B cell (primary cell): ENCODE measurements around the gene BLOC1S6. TPM values are rescaled to one million over a fixed set of nuclear protein-coding genes. Genes with fewer than 3 reads are reported as not detected.

Experiments
- ATAC-seq: fragments of 200-7000 bp; cut with Tn5 transposase; one replicate; pipeline ENCODE4 v1.10.0; 2021; ENCODE audit warnings: low read depth, mild to moderate bottlenecking, moderate number of reproducible peaks, moderate library complexity
- CTCF ChIA-PET: fragments of 350-600 bp; sonication (Branson Sonifier 250); formaldehyde crosslinking; loops from one replicate; lab custom pipeline; 2021; ENCODE audit warnings: antibody characterized with exemption, inconsistent platforms; lab: Charles Lee
- POLR2A ChIA-PET: fragments of 350-600 bp; sonication (Branson Sonifier 250); formaldehyde crosslinking; loops from one replicate; lab custom pipeline; 2021; ENCODE audit warnings: antibody characterized with exemption; lab: Charles Lee
- DNase-seq: peaks from one replicate; pipeline ENCODE4 v3.0.0; 2013
- H2AFZ ChIP-seq: 2 replicates; pipeline ENCODE4 v1.6.1; 2012; ENCODE audit warnings: mild to moderate bottlenecking, low read depth, low read length; ENCODE audit not compliant: insufficient read depth, poor library complexity, severe bottlenecking
- H3K27ac ChIP-seq, 2 donors: 1 replicate in 1 of 2; 2 replicates in 1 of 2; pipeline ENCODE4 v1.5.1; 2012 to 2013; ENCODE audit warnings: low read length in 2 of 2, mild to moderate bottlenecking in 2 of 2, moderate library complexity in 1 of 2
- H3K27me3 ChIP-seq, 4 experiments: fragments of 200-600 bp in 1 of 4; sonication (generic) in 1 of 4; replicated peaks in 1 of 4; 1 replicate in 2 of 4; 2 replicates in 2 of 4; pipeline versions ENCODE4 v1.6.1 to v1.7.0; 2013 to 2016; ENCODE audit warnings: low read length in 3 of 4, mild to moderate bottlenecking in 2 of 4, mixed read lengths in 1 of 4, moderate library complexity in 1 of 4; ENCODE audit not compliant: insufficient read depth in 4 of 4, control insufficient read depth in 3 of 4; ENCODE audit errors: control extremely low read depth in 1 of 4
- H3K36me3 ChIP-seq, 2 experiments: replicated peaks in 1 of 2; 1 replicate in 1 of 2; 2 replicates in 1 of 2; pipeline versions ENCODE4 v1.6.1 to v1.7.1; 2013; ENCODE audit warnings: low read length in 1 of 2; ENCODE audit not compliant: insufficient read depth in 2 of 2, control insufficient read depth in 1 of 2; ENCODE audit errors: control extremely low read depth in 1 of 2, extremely low read depth in 1 of 2
- H3K4me1 ChIP-seq, 2 donors: fragments of 200-600 bp in 1 of 2; sonication (generic) in 1 of 2; 1 replicate in 1 of 2; 2 replicates in 1 of 2; pipeline versions ENCODE4 v1.5.1 to v1.6.1; 2013 to 2017; ENCODE audit warnings: low read length in 2 of 2; ENCODE audit not compliant: control insufficient read depth in 2 of 2, insufficient read depth in 2 of 2
- H3K4me2 ChIP-seq: replicated peaks from 2 replicates; pipeline ENCODE3; 2012; ENCODE audit warnings: mild to moderate bottlenecking, low read depth, low read length; ENCODE audit not compliant: poor library complexity, severe bottlenecking
- H3K4me3 ChIP-seq, 5 experiments: fragments of 200-600 bp in 1 of 5; sonication (generic) in 1 of 5; 1 replicate in 3 of 5; 2 replicates in 2 of 5; pipeline versions ENCODE4 v1.5.1 to v1.7.0; 2011 to 2016; ENCODE audit warnings: low read length in 4 of 5, mild to moderate bottlenecking in 4 of 5, low read depth in 2 of 5, control low read depth in 1 of 5, moderate library complexity in 1 of 5; ENCODE audit not compliant: insufficient read depth in 1 of 5; ENCODE audit errors: control extremely low read depth in 1 of 5, extremely low read depth in 1 of 5
- H3K79me2 ChIP-seq: fragments of 200-600 bp; sonication (generic); one replicate; pipeline ENCODE4 v1.6.0; 2016; ENCODE audit warnings: low read length; ENCODE audit not compliant: control insufficient read depth, insufficient read depth
- H3K9ac ChIP-seq: fragments of 200-600 bp; sonication (generic); 2 replicates; pipeline ENCODE4 v1.6.1; 2017; ENCODE audit warnings: mild to moderate bottlenecking, low read length, moderate library complexity
- H3K9me3 ChIP-seq, 3 donors: one replicate each; pipeline versions ENCODE4 v1.6.1 to v1.7.1; 2013; ENCODE audit warnings: low read length in 2 of 3; ENCODE audit not compliant: control insufficient read depth in 2 of 3, insufficient read depth in 1 of 3; ENCODE audit errors: control extremely low read depth in 1 of 3
- H4K20me1 ChIP-seq: 2 replicates; pipeline ENCODE4 v1.6.0; 2012; ENCODE audit warnings: mild to moderate bottlenecking, low read length; ENCODE audit not compliant: insufficient read depth, control insufficient read depth, poor library complexity, severe bottlenecking
- H3K27ac Mint-ChIP-seq: one replicate; pipeline ENCODE4 v1.8.0; 2021; ENCODE audit warnings: mixed read lengths
- H3K27me3 Mint-ChIP-seq: one replicate; pipeline ENCODE4 v1.8.0; 2021; ENCODE audit warnings: mixed read lengths
- H3K4me1 Mint-ChIP-seq: one replicate; pipeline ENCODE4 v1.8.0; 2021; ENCODE audit warnings: mixed read lengths
- H3K4me3 Mint-ChIP-seq: one replicate; pipeline ENCODE4 v1.8.0; 2021; ENCODE audit warnings: mixed read lengths
- H3K9me3 Mint-ChIP-seq: one replicate; pipeline ENCODE4 v1.8.0; 2022; ENCODE audit warnings: mixed read lengths; ENCODE audit not compliant: insufficient read depth
- CTCF ChIP-seq: fragments of 200-600 bp; IDR thresholded peaks from one replicate; pipeline ENCODE4 v1.8.0; 2022; ENCODE audit warnings: antibody characterized with exemption, mild to moderate bottlenecking
- EZH2 ChIP-seq: IDR thresholded peaks from 2 replicates; pipeline ENCODE4 v1.6.1; 2012; ENCODE audit warnings: borderline replicate concordance, low read depth, mild to moderate bottlenecking, moderate library complexity, low read length; ENCODE audit not compliant: insufficient read depth, poor library complexity, severe bottlenecking
- WGBS: methylation state at CpG from one replicate; pipeline ENCODE4 v1.1.5; 2013; ENCODE audit warnings: missing lambda C conversion rate; ENCODE audit not compliant: insufficient coverage; 5-methylcytosine and 5-hydroxymethylcytosine counted together
- intact Hi-C: fragments of 100-400 bp; cut with micrococcal nuclease; formaldehyde crosslinking; loops from one replicate; pipeline ENCODE4 v1.10.0; 2022
- polyA plus RNA-seq: library from polyadenylated mRNA; depleted of rRNA; stranded (reverse); fragments of >200 nt; gene quantifications from 2 replicates; pipeline ENCODE4 v1.2.3, GENCODE V29; 2012
- total RNA-seq, 2 donors: library from RNA; stranded (reverse); fragments of 120-200 nt in 1 of 2; gene quantifications; 1 replicate in 1 of 2; 2 replicates in 1 of 2; pipeline versions ENCODE4 v1.2.3 to v1.2.4, GENCODE V29; 2013 to 2022

BLOC1S6 gene
- total and polyA plus RNA-seq, 2 donors (not counting 1 experiment from before 2014, with no cell fraction given), result 12.4 to 60.8 TPM

GRCh38 chr15:45628136-45628535 lies 41.0 kb downstream of the BLOC1S6 start:
- H3K9me3 ChIP-seq, result peaks cover 7 to 22% (median 21%) of the 10 kb centered on the region in 3 donors
- DNase-seq (no peak), ATAC-seq (no peak)
- H3K4me2 ChIP-seq, result no peak overlapping the region
- no peak overlapping the region for H2AFZ ChIP-seq
- H3K36me3 ChIP-seq, result no peaks in the 10 kb centered on the region
- Mint-ChIP-seq H3K4me1 (peaks cover 4% of the 10 kb centered on the region), H3K27me3 (no peaks in the 10 kb centered on the region), H3K9me3 (peaks cover 11% of the 10 kb centered on the region), H3K27ac (no peak overlapping the region), H3K4me3 (no peak overlapping the region)
- 92% methylated on average over 2 of the region's 7 CpGs for WGBS
- H3K4me1 ChIP-seq, result peaks cover 0 to 5% of the 10 kb centered on the region in 2 donors
- no peak for TF ChIP-seq CTCF
- TF ChIP-seq EZH2, result no peak
- H3K27me3 ChIP-seq, result no peaks in the 10 kb centered on the region
- CTCF ChIA-PET, result no interaction called here
- H3K79me2 ChIP-seq, result no peaks in the 10 kb centered on the region
- H3K4me3 ChIP-seq, result no peak overlapping the region
- H3K27ac ChIP-seq, result no peak overlapping the region
- H4K20me1 ChIP-seq, result no peaks in the 10 kb centered on the region
- intact Hi-C loops, result no loop called here
- POLR2A ChIA-PET, result no interaction called here
- no peak overlapping the region for H3K9ac ChIP-seq

GRCh38 chr15:45630917-45631691 lies 43.9 kb downstream of the BLOC1S6 start:
- intact Hi-C loops, result no loop called here
- DNase-seq (no peak), ATAC-seq (no peak)
- ChIA-PET POLR2A (no interaction called here), CTCF (interaction anchor here (0.8 to 1.3 kb wide), 2 partner anchors 17 to 200 kb away, joined by 3 to 4 read pairs; no protein-coding TSS in a partner anchor)
- no peaks in the 10 kb centered on the region for H3K79me2 ChIP-seq
- WGBS, result 40% methylated on average over 1 of the region's 7 CpGs
- no peaks in the 10 kb centered on the region for H3K27me3 ChIP-seq
- no peak overlapping the region for H3K27ac ChIP-seq
- no peaks in the 10 kb centered on the region for H4K20me1 ChIP-seq
- peak overlapping the region; percentile 15 for H3K4me2 ChIP-seq
- peaks cover 16% of the 10 kb centered on the region for H3K4me1 Mint-ChIP-seq
- TF ChIP-seq CTCF (no peak), EZH2 (no peak)
- peak overlapping the region; percentile 23 for H2AFZ ChIP-seq
- H3K9me3 Mint-ChIP-seq, result peaks cover 9% of the 10 kb centered on the region
- peaks cover 4 to 17% (median 16%) of the 10 kb centered on the region in 3 donors for H3K9me3 ChIP-seq
- no peak overlapping the region for H3K4me3 ChIP-seq
- no peak overlapping the region for H3K9ac ChIP-seq
- no peaks in the 10 kb centered on the region for H3K36me3 ChIP-seq
- H3K27me3 Mint-ChIP-seq, result no peaks in the 10 kb centered on the region
- no peak overlapping the region for H3K4me3 Mint-ChIP-seq
- H3K27ac Mint-ChIP-seq, result no peak overlapping the region
- peaks cover 9 to 11% of the 10 kb centered on the region in 2 donors for H3K4me1 ChIP-seq
